ENCODE data around the gene KCNH1. TPM values are rescaled to one million over a fixed set of nuclear protein-coding genes. Genes with fewer than 3 reads are reported as not detected.

The KCNH1 gene
- total and polyA plus RNA-seq, 2 experiments from 2014 or later, result 0.03 to 0.17 TPM

DNA sequence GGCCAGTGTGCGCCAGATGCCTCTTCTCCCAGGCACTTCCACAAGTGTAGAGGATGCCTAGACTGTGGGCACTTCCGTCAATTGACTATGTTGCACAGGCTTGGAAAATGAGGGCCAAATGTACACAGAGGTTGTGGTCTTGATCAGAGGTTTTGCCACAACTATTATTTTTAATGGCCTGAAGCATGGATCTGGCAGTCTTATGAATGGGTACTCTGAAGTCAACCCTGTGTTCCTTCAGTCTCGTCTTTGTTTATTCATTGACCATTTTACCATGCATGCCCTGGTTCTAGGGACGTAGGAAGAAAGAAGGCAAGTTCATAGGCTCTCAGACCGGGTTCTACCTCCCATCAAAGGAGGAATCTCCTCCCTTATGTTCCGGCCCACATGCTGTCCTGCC, 476.1 kb downstream of the KCNH1 start:
- H3K27me3 ChIP-seq, result peaks cover 11% of the 10 kb centered on the region
- H3K4me3 ChIP-seq, result no peak overlapping the region
- H3K9me2 ChIP-seq (replicated peaks; ENCODE audit: insufficient read depth), result no peaks in the 10 kb centered on the region
- H3K79me2 ChIP-seq, result no peaks in the 10 kb centered on the region
- H2AFZ ChIP-seq, result no peak overlapping the region
- H3K27ac ChIP-seq, result no peak overlapping the region
- no peaks in the 10 kb centered on the region for H3K4me1 ChIP-seq (ENCODE audit: insufficient read depth)
- H3K9me3 ChIP-seq (ENCODE audit: low read depth), result no peaks in the 10 kb centered on the region
- no peak for DNase-seq (ENCODE audit: low spot score)
- no peak overlapping the region for H3K4me2 ChIP-seq
- 88% methylated on average over 6 of the region's 6 CpGs for WGBS (ENCODE audit: low lambda C conversion rate, missing lambda C conversion rate)
- no peak for TF ChIP-seq EZH2 (IDR thresholded peaks at IDR 0.05; ENCODE audit: borderline replicate concordance)
- TF ChIP-seq, protein P1, sequence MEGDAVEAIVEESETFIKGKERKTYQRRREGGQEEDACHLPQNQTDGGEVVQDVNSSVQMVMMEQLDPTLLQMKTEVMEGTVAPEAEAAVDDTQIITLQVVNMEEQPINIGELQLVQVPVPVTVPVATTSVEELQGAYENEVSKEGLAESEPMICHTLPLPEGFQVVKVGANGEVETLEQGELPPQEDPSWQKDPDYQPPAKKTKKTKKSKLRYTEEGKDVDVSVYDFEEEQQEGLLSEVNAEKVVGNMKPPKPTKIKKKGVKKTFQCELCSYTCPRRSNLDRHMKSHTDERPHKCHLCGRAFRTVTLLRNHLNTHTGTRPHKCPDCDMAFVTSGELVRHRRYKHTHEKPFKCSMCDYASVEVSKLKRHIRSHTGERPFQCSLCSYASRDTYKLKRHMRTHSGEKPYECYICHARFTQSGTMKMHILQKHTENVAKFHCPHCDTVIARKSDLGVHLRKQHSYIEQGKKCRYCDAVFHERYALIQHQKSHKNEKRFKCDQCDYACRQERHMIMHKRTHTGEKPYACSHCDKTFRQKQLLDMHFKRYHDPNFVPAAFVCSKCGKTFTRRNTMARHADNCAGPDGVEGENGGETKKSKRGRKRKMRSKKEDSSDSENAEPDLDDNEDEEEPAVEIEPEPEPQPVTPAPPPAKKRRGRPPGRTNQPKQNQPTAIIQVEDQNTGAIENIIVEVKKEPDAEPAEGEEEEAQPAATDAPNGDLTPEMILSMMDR (IDR thresholded peaks at IDR 0.05; ENCODE audit: poor library complexity), result no peak
- no peak for TF ChIP-seq EZH2phosphoT487 (IDR thresholded peaks at IDR 0.05; ENCODE audit: low read depth, severe bottlenecking, unreplicated experiment)
- no peaks in the 10 kb centered on the region for H3K36me3 ChIP-seq (replicated peaks; ENCODE audit: insufficient read depth, low read depth)
- H4K20me1 ChIP-seq (ENCODE audit: insufficient read depth, poor library complexity, severe bottlenecking), result no peaks in the 10 kb centered on the region

DNA sequence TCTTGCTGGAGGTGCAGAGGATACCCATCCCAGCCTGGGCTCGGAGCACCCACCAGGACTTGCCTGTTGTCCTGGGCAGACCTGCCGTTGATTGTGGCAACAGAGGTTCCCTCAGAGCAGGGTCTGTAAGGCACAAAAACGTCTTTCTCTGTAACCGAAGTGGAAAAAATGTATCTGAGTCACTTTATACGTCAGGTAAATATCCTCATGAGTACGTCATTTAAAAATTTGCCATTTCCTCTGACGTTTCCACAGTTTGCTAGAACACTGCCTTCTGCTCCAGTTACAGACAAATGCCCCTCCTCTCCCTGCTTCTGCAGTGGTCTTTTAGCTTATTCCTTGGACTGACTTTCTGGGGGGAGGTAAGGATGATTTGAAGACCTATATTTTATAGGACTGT, 478.4 kb downstream of the KCNH1 start:
- no peak for DNase-seq (ENCODE audit: low spot score)
- TF ChIP-seq, protein P1 (IDR thresholded peaks at IDR 0.05; ENCODE audit: poor library complexity), result no peak
- TF ChIP-seq EZH2phosphoT487 (IDR thresholded peaks at IDR 0.05; ENCODE audit: low read depth, severe bottlenecking, unreplicated experiment) (no peak), EZH2 (IDR thresholded peaks at IDR 0.05; ENCODE audit: borderline replicate concordance) (no peak)
- H2AFZ ChIP-seq, result no peak overlapping the region
- H3K4me2 ChIP-seq, result no peak overlapping the region
- H3K9me2 ChIP-seq (replicated peaks; ENCODE audit: insufficient read depth), result no peaks in the 10 kb centered on the region
- no peaks in the 10 kb centered on the region for H3K36me3 ChIP-seq (replicated peaks; ENCODE audit: insufficient read depth, low read depth)
- H3K27me3 ChIP-seq, result peaks cover 7% of the 10 kb centered on the region
- no peak overlapping the region for H3K27ac ChIP-seq
- no peaks in the 10 kb centered on the region for H3K9me3 ChIP-seq (ENCODE audit: low read depth)
- WGBS (ENCODE audit: low lambda C conversion rate, missing lambda C conversion rate), result 74% methylated on average over 7 of the region's 7 CpGs
- no peaks in the 10 kb centered on the region for H4K20me1 ChIP-seq (ENCODE audit: insufficient read depth, poor library complexity, severe bottlenecking)
- no peaks in the 10 kb centered on the region for H3K79me2 ChIP-seq
- no peak overlapping the region for H3K4me3 ChIP-seq
- no peaks in the 10 kb centered on the region for H3K4me1 ChIP-seq (ENCODE audit: insufficient read depth)

DNA sequence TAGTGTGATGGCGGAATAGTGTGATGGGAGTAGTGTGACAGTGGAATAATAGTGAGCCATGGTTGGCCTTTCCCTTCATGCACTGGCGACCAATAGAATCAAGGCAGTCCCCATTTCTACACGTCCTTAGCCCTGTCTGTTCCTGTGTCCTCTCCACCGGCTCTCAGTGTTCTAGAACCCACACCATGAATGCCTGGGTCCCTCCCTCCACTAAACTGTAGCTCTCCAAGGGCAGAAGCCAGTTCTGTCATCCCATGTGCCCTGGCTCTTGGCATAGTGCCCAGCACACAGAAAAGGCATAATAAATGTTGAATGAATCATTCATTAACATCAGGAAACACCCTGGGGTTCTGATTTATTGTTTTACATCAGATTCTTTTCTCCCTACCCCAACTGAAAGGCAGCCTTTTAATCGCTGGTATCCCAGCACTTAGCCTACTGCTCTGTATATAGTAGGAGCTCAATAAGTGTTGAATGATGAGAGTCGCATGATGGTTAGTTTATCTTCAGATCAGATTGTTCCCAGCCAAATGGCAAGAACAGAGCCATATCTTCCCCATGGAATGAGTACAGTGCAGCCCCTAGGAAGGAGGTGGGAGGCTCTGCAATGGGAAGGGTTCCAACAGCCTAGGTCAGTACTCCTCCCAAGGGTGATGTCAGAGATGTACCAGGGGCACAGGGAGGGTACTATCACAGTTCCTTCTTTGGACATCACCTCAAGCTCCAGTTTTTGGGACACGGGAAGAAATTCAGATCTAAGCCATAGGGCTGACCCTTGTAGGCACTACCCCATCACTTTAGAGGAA, 479.6 kb downstream of the KCNH1 start:
- Histone ChIP-seq H3K9me2 (replicated peaks; ENCODE audit: insufficient read depth) (no peaks in the 10 kb centered on the region), H2AFZ (no peak overlapping the region), H3K4me3 (no peak overlapping the region), H3K79me2 (no peaks in the 10 kb centered on the region), H4K20me1 (ENCODE audit: insufficient read depth, poor library complexity, severe bottlenecking) (no peaks in the 10 kb centered on the region), H3K9me3 (ENCODE audit: low read depth) (no peaks in the 10 kb centered on the region), H3K27ac (no peak overlapping the region), H3K4me1 (ENCODE audit: insufficient read depth) (no peaks in the 10 kb centered on the region), H3K27me3 (peaks cover 7% of the 10 kb centered on the region), H3K36me3 (replicated peaks; ENCODE audit: insufficient read depth, low read depth) (no peaks in the 10 kb centered on the region), H3K4me2 (no peak overlapping the region)
- DNase-seq (ENCODE audit: low spot score), result no peak
- TF ChIP-seq EZH2 (IDR thresholded peaks at IDR 0.05; ENCODE audit: borderline replicate concordance) (no peak), EZH2phosphoT487 (IDR thresholded peaks at IDR 0.05; ENCODE audit: low read depth, severe bottlenecking, unreplicated experiment) (no peak)
- TF ChIP-seq, protein P1 (IDR thresholded peaks at IDR 0.05; ENCODE audit: poor library complexity), result no peak
- WGBS (ENCODE audit: low lambda C conversion rate, missing lambda C conversion rate), result 91% methylated on average over 7 of the region's 7 CpGs
